Kidney (tissue), 14 donors: Measurements from ENCODE around the gene IGF2BP3. TPM values are rescaled to one million over a fixed set of nuclear protein-coding genes. Genes with fewer than 3 reads are reported as not detected.

ENCODE experiments used
- DNase-seq, 5 donors: peaks; one replicate each; pipeline ENCODE4 v3.0.0-alpha.2; 2013 to 2020
- FAIRE-seq: peaks from 2 replicates; lab custom pipeline; 2012; peaks lifted over from hg19 to GRCh38; lab: Jason Lieb, UNC
- H3K27ac ChIP-seq, 2 donors: one replicate each; pipeline ENCODE4 v1.7.0; 2013; ENCODE audit warnings: low read depth in 2 of 2, low read length in 2 of 2, inconsistent platforms in 1 of 2
- H3K27me3 ChIP-seq: one replicate; pipeline ENCODE4 v1.7.1; 2013; ENCODE audit warnings: low read length, inconsistent platforms; ENCODE audit not compliant: control insufficient read depth, insufficient read depth
- H3K36me3 ChIP-seq, 3 donors: one replicate each; pipeline versions ENCODE4 v1.7.0 to v1.7.1; 2013; ENCODE audit warnings: low read length in 3 of 3, control low read depth in 1 of 3, inconsistent platforms in 1 of 3; ENCODE audit not compliant: insufficient read depth in 3 of 3, control insufficient read depth in 2 of 3
- H3K4me1 ChIP-seq, 3 donors: one replicate each; pipeline versions ENCODE4 v1.7.0 to v1.7.1; 2013; ENCODE audit warnings: low read length in 3 of 3, inconsistent platforms in 1 of 3, low read depth in 1 of 3; ENCODE audit not compliant: control insufficient read depth in 2 of 3, insufficient read depth in 2 of 3
- H3K4me3 ChIP-seq, 3 donors: one replicate each; pipeline versions ENCODE4 v1.7.0 to v1.8.1; 2013; ENCODE audit warnings: low read length in 3 of 3, control low read depth in 1 of 3, inconsistent platforms in 1 of 3
- H3K9ac ChIP-seq, 3 donors: one replicate each; pipeline versions ENCODE4 v1.7.0 to v1.7.1; 2013; ENCODE audit warnings: low read length in 3 of 3, control low read depth in 1 of 3, inconsistent platforms in 1 of 3
- H3K9me3 ChIP-seq, 3 donors: one replicate each; pipeline versions ENCODE4 v1.7.0 to v1.7.1; 2013; ENCODE audit warnings: low read length in 3 of 3, control low read depth in 1 of 3, inconsistent platforms in 1 of 3; ENCODE audit not compliant: control insufficient read depth in 2 of 3, insufficient read depth in 1 of 3
- CTCF ChIP-seq: IDR thresholded peaks from 3 replicates; pipeline ENCODE4 v1.5.1; 2012; ENCODE audit warnings: mild to moderate bottlenecking, moderate library complexity, borderline replicate concordance; ENCODE audit not compliant: insufficient read depth; ENCODE audit errors: extremely low read depth
- intact Hi-C: fragments of 100-400 bp; cut with DNase I; formaldehyde crosslinking; loops from one replicate; pipeline ENCODE4 v1.11.1; 2022
- polyA plus RNA-seq: library from polyadenylated mRNA; stranded (reverse); fragments of 350-450 nt; fragmentation: Illumina TruSeq; extraction: RNeasy Lipid Tissue Mini Kit (QIAGEN cat#74804); gene quantifications from one replicate; pipeline ENCODE4 v1.2.3, GENCODE V29; 2014; ENCODE audit warnings: low read depth, low replicate concordance; ENCODE audit not compliant: insufficient read depth
- total RNA-seq: library from RNA; stranded (reverse); fragmentation: NEBNext Ultra II Directional; extraction: Animal tissue kit (Norgen Biotek cat#: 25700); gene quantifications from one replicate; pipeline ENCODE4 v1.2.1, GENCODE V29; 2021
- donor health status: control.
- donor health status: control.
- donor health status: control.
- donor health status: control.
- donor health status: control.
- donor health status: DM: yes; HTN: yes; CAD: no.
- donor health status: Normal renal cell carcinoma (clear cell type).

The IGF2BP3 gene
- total and polyA plus RNA-seq, 2 donors from 2014 or later, result 0.85 TPM; not detected in 1

GRCh38 chr7:23487670-23488069 lies 17.4 kb upstream of the IGF2BP3 start:
- Histone ChIP-seq H3K27me3 (no peaks in the 10 kb centered on the region), H3K4me3 (no peak overlapping the region), H3K9ac (no peak overlapping the region), H3K27ac (no peak overlapping the region), H3K4me1 (peaks cover 0 to 2% (median 0%) of the 10 kb centered on the region in 3 donors), H3K36me3 (no peaks in the 10 kb centered on the region), H3K9me3 (no peaks in the 10 kb centered on the region)
- no peak for DNase-seq
- no peak for TF ChIP-seq CTCF
- no peak for FAIRE-seq
- intact Hi-C loops, result no loop called here

GRCh38 chr7:23486002-23486773 lies 15.9 kb upstream of the IGF2BP3 start:
- no peaks in the 10 kb centered on the region for H3K27me3 ChIP-seq
- intact Hi-C loops, result no loop called here
- no peak overlapping the region for H3K4me3 ChIP-seq
- H3K27ac ChIP-seq, result no peak overlapping the region
- H3K9me3 ChIP-seq, result no peaks in the 10 kb centered on the region
- no peak for FAIRE-seq
- no peak for TF ChIP-seq CTCF
- no peaks in the 10 kb centered on the region for H3K4me1 ChIP-seq
- no peak overlapping the region for H3K9ac ChIP-seq
- H3K36me3 ChIP-seq, result no peaks in the 10 kb centered on the region
- DNase-seq, result no peak

GRCh38 chr7:23482686-23483085 lies 12.4 kb upstream of the IGF2BP3 start:
- intact Hi-C loops, result no loop called here
- no peak overlapping the region for H3K9ac ChIP-seq
- no peak for DNase-seq
- peaks cover 5% of the 10 kb centered on the region for H3K27me3 ChIP-seq
- H3K9me3 ChIP-seq, result no peaks in the 10 kb centered on the region
- H3K36me3 ChIP-seq, result no peaks in the 10 kb centered on the region
- H3K4me1 ChIP-seq, result no peaks in the 10 kb centered on the region
- H3K27ac ChIP-seq, result no peak overlapping the region
- FAIRE-seq, result no peak
- no peak overlapping the region for H3K4me3 ChIP-seq
- TF ChIP-seq CTCF, result no peak
